ENCODE measurements around the gene BLMH.

BLMH gene

GRCh38 chr17:30251931-30252330 lies 39.8 kb downstream of the BLMH start:
- Mint-ChIP-seq H3K27me3 (no peaks in the 10 kb centered on the region), H3K9me3 (no peaks in the 10 kb centered on the region), H3K4me3 (no peak overlapping the region), H3K4me1 (no peaks in the 10 kb centered on the region), H3K27ac (no peak overlapping the region), H3K36me3 (peaks cover 33% of the 10 kb centered on the region)
- DNase-seq (ENCODE audit: low spot score in 2 of 2) (no peak), ATAC-seq (ENCODE audit: low read depth) (no peak)

- H3K36me3 Mint-ChIP-seq: peaks cover 35% of the 10 kb centered on the region
- no peak overlapping the region for H3K27ac Mint-ChIP-seq
- H3K27me3 Mint-ChIP-seq: no peaks in the 10 kb centered on the region
- H3K4me3 Mint-ChIP-seq: no peak overlapping the region
- H3K9me3 Mint-ChIP-seq: no peaks in the 10 kb centered on the region
- ATAC-seq (ENCODE audit: low read depth): no peak
- H3K4me1 Mint-ChIP-seq: no peaks in the 10 kb centered on the region
- DNase-seq (ENCODE audit: low spot score in 2 of 2): no peak
Measured at GRCh38 chr17:30249460-30249859, 42.3 kb downstream of the BLMH start.

DNA sequence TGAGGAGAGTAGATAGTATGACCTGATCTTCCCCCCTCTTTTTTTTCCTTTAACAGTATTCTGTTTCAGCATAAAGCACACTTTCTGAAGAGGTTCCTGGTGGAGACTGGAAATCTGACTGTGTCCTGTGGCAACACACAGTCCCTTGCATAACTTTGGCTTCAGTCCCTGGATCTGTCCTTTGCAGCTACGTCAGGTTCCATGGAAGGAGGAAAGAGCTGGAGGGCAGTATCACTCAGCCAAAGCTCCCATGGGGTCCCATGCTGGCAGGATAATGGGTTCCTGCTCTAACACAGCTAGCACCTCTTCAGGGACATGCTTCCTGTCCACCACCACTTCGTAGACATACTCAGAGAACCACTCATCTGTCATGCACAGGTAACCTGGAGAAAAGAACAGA lies 43.0 kb downstream of the BLMH start:
- Mint-ChIP-seq H3K36me3 (peaks cover 35% of the 10 kb centered on the region), H3K27ac (no peak overlapping the region), H3K27me3 (no peaks in the 10 kb centered on the region), H3K4me3 (no peak overlapping the region), H3K4me1 (no peaks in the 10 kb centered on the region), H3K9me3 (no peaks in the 10 kb centered on the region)
- DNase-seq (ENCODE audit: low spot score in 2 of 2): no peak
- ATAC-seq (ENCODE audit: low read depth): no peak

- Mint-ChIP-seq H3K27me3 (no peaks in the 10 kb centered on the region), H3K27ac (no peak overlapping the region), H3K9me3 (no peaks in the 10 kb centered on the region), H3K4me1 (no peaks in the 10 kb centered on the region), H3K4me3 (no peak overlapping the region), H3K36me3 (peaks cover 31% of the 10 kb centered on the region)
- no peak for DNase-seq (ENCODE audit: low spot score in 2 of 2)
- ATAC-seq (ENCODE audit: low read depth): no peak
Measured at GRCh38 chr17:30246460-30246859, 45.3 kb downstream of the BLMH start.

GRCh38 chr17:30244853-30245385 lies 46.8 kb downstream of the BLMH start:
- ATAC-seq (ENCODE audit: low read depth) (no peak), DNase-seq (ENCODE audit: low spot score in 2 of 2) (no peak)
- H3K27me3 Mint-ChIP-seq: no peaks in the 10 kb centered on the region
- no peaks in the 10 kb centered on the region for H3K4me1 Mint-ChIP-seq
- no peaks in the 10 kb centered on the region for H3K9me3 Mint-ChIP-seq
- no peak overlapping the region for H3K4me3 Mint-ChIP-seq
- H3K27ac Mint-ChIP-seq: no peak overlapping the region
- H3K36me3 Mint-ChIP-seq: peaks cover 26% of the 10 kb centered on the region

DNA sequence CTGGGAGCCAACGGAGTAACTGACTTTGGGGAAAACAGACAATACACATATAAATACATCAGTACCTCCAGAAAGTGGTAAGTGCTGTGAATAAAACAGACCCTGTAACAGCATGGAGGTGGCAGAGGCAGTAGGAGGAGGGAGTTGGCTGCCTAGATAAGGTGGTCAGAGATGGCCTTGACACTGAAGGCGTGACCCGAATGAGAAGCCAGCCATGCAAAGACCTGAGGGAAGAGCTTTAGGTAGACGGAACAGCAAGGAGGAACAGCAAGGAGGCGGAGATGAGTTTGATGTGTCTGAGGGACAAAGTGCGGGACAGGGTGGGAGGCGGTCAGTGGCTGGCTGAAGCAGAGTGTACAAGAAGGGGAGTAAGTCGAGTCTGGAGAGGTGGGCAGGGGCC lies 48.2 kb downstream of the BLMH start:
- Mint-ChIP-seq H3K9me3 (no peaks in the 10 kb centered on the region), H3K4me1 (peaks cover 2% of the 10 kb centered on the region), H3K27ac (no peak overlapping the region), H3K4me3 (no peak overlapping the region), H3K36me3 (peaks cover 16% of the 10 kb centered on the region), H3K27me3 (peaks cover 5% of the 10 kb centered on the region)
- ATAC-seq (ENCODE audit: low read depth) (no peak), DNase-seq (ENCODE audit: low spot score in 2 of 2) (no peak)

GRCh38 chr17:30243002-30243401 lies 48.7 kb downstream of the BLMH start:
- no peaks in the 10 kb centered on the region for H3K9me3 Mint-ChIP-seq
- DNase-seq (ENCODE audit: low spot score in 2 of 2) (no peak), ATAC-seq (ENCODE audit: low read depth) (no peak)
- no peak overlapping the region for H3K4me3 Mint-ChIP-seq
- H3K27me3 Mint-ChIP-seq: peaks cover 7% of the 10 kb centered on the region
- H3K36me3 Mint-ChIP-seq: peaks cover 10% of the 10 kb centered on the region
- peaks cover 6% of the 10 kb centered on the region for H3K4me1 Mint-ChIP-seq
- no peak overlapping the region for H3K27ac Mint-ChIP-seq

DNA sequence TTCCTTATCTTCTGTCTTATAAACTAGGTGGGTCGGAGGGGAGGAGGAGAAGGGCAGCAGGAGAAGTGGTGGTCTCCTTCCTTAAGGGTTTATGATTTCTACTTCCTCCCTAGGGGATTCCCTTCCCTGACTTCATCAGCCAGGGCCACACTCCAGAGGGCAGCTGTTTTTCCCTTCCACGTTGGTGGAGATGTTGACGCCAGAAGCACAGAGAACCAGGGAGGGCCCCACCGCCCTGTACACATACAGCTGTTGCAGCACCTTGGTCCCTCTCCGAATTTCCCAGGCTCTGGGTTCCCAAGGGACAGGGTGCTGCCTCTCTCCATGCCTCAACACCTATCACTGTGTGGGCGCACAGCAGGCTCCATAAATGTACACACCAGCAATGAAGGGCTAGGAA lies 50.7 kb downstream of the BLMH start:
- Mint-ChIP-seq H3K9me3 (no peaks in the 10 kb centered on the region), H3K4me1 (peaks cover 17% of the 10 kb centered on the region), H3K4me3 (no peak overlapping the region), H3K27ac (no peak overlapping the region), H3K27me3 (peaks cover 14% of the 10 kb centered on the region), H3K36me3 (peaks cover 4% of the 10 kb centered on the region)
- no peak for DNase-seq (ENCODE audit: low spot score in 2 of 2)
- ATAC-seq (ENCODE audit: low read depth): no peak

- no peaks in the 10 kb centered on the region for H3K9me3 Mint-ChIP-seq
- DNase-seq (ENCODE audit: low spot score in 2 of 2) (no peak), ATAC-seq (ENCODE audit: low read depth) (no peak)
- H3K27ac Mint-ChIP-seq: no peak overlapping the region
- peaks cover 19% of the 10 kb centered on the region for H3K4me1 Mint-ChIP-seq
- no peak overlapping the region for H3K4me3 Mint-ChIP-seq
- peaks cover 15% of the 10 kb centered on the region for H3K27me3 Mint-ChIP-seq
- peaks cover 2% of the 10 kb centered on the region for H3K36me3 Mint-ChIP-seq
Measured at GRCh38 chr17:30240177-30240576, 51.6 kb downstream of the BLMH start.

DNA sequence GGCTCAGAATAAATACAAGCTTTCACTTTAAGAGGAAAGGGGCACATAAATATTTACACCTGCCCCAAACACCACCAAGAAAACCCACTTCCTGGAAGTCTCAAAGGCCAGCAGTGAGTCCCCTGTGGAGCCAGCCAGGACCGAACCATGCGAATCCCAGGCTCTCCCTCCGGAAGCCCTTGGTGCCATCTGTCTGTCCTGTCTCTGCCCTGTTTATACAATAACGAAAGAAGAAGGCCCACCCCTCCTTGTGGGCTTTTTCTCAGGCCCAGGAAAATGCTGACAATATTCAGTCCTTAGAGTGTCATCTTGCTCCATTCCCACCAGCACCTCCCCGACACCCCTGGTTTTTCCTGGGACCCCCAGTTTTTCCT lies 52.7 kb downstream of the BLMH start:
- Mint-ChIP-seq H3K36me3 (peaks cover 2% of the 10 kb centered on the region), H3K4me1 (peaks cover 22% of the 10 kb centered on the region), H3K9me3 (no peaks in the 10 kb centered on the region), H3K4me3 (no peak overlapping the region), H3K27ac (no peak overlapping the region), H3K27me3 (peaks cover 20% of the 10 kb centered on the region)
- ATAC-seq (ENCODE audit: low read depth) (no peak), DNase-seq (ENCODE audit: low spot score in 2 of 2) (no peak)

DNA sequence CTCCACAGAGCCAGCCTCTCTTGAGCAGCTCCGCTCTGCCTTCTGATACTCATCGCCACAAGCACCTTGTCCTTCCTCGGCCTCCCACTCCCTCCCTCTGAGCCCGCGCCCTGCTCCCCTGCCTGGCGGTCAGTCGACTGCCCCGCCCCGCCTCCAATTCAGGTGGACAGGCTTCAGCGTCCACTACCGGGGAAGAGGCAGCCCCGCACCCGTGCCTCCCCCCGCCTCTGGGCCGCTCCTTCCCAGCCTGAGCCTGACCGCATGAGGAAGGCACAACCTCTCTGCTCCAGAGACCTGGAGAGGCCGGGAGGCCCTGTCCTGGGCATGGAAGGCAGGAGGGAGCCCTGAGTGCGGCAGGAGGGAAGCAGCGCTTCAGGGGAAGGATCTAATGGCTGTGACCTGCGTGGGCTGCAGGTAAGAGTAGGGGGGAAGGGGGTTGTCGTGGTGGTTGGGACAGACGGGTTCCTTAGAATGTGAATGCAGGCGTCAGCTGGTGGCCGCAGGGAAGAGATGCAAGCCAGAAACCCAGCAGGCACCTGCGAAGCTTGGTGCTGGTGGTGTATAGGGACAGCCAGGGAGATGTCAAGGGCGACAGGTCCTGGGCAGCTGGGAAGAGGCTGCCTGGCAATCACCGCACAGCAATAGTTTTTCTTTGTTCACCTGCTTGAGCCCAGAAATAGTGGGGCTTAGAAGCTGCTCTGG lies 53.2 kb downstream of the BLMH start:
- DNase-seq (ENCODE audit: low spot score in 2 of 2) (no peak), ATAC-seq (ENCODE audit: low read depth) (no peak)
- Mint-ChIP-seq H3K4me3 (no peak overlapping the region), H3K4me1 (peaks cover 22% of the 10 kb centered on the region), H3K36me3 (peaks cover under 1% of the 10 kb centered on the region), H3K27me3 (peaks cover 20% of the 10 kb centered on the region), H3K9me3 (no peaks in the 10 kb centered on the region), H3K27ac (no peak overlapping the region)

DNA sequence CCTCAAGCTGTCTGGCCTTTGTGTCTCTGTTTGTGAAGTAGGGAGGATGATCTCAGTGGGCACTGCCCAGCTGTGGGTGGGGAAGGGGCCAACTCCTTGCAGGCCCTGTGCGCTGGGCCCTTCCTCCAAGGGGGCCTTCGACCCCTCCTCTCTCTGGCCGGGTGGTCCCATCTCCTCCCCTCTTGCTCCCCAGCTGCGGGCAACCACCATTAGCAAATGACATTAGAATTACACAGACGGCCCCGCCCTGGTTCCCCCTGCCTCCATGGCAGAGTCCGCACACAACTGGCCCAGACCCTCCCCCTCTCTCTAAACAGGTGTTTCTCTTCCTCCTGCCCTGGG lies 53.8 kb downstream of the BLMH start:
- peaks cover 22% of the 10 kb centered on the region for H3K4me1 Mint-ChIP-seq
- H3K9me3 Mint-ChIP-seq: no peaks in the 10 kb centered on the region
- ATAC-seq (ENCODE audit: low read depth) (no peak), DNase-seq (ENCODE audit: low spot score in 2 of 2) (no peak)
- no peak overlapping the region for H3K27ac Mint-ChIP-seq
- no peak overlapping the region for H3K4me3 Mint-ChIP-seq
- no peaks in the 10 kb centered on the region for H3K36me3 Mint-ChIP-seq
- peaks cover 20% of the 10 kb centered on the region for H3K27me3 Mint-ChIP-seq

- Mint-ChIP-seq H3K36me3 (no peaks in the 10 kb centered on the region), H3K4me1 (peaks cover 22% of the 10 kb centered on the region), H3K9me3 (no peaks in the 10 kb centered on the region), H3K27me3 (peaks cover 23% of the 10 kb centered on the region), H3K27ac (no peak overlapping the region), H3K4me3 (no peak overlapping the region)
- DNase-seq (ENCODE audit: low spot score in 2 of 2) (no peak), ATAC-seq (ENCODE audit: low read depth) (no peak)
Measured at GRCh38 chr17:30237296-30238002, 54.3 kb downstream of the BLMH start.

- Mint-ChIP-seq H3K27me3 (peaks cover 24% of the 10 kb centered on the region), H3K36me3 (no peaks in the 10 kb centered on the region), H3K4me1 (peaks cover 22% of the 10 kb centered on the region), H3K27ac (no peak overlapping the region), H3K4me3 (peak overlapping the region; percentile 64), H3K9me3 (no peaks in the 10 kb centered on the region)
- DNase-seq (ENCODE audit: low spot score in 2 of 2) (no peak), ATAC-seq (ENCODE audit: low read depth) (no peak)
Measured at GRCh38 chr17:30236766-30237165, 55.0 kb downstream of the BLMH start.

DNA sequence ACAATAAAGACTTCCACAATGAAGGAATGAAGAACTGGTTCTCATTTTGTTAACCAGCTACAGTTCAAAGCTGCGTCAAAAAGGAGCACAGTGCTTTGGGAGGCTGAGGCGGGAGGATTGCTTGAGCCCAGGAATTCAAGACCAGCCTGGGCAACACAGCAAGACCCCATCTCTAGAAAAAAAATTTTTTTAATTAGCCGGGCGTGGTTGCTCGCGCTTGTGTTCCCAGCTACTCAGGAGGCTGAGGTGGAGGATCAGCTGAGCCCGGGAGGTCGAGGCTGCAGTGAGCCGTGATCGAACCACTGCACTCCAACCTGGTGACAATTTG lies 55.5 kb downstream of the BLMH start:
- Mint-ChIP-seq H3K4me3 (peak overlapping the region; percentile 79), H3K9me3 (no peaks in the 10 kb centered on the region), H3K36me3 (no peaks in the 10 kb centered on the region), H3K27ac (no peak overlapping the region), H3K27me3 (peaks cover 24% of the 10 kb centered on the region), H3K4me1 (peaks cover 22% of the 10 kb centered on the region)
- no peak for ATAC-seq (ENCODE audit: low read depth)
- DNase-seq (ENCODE audit: low spot score in 2 of 2): no peak
